PC-3 (cell line): Measurements from ENCODE around the gene GABRA5. TPM values are rescaled to one million over a fixed set of nuclear protein-coding genes. Genes with fewer than 3 reads are reported as not detected.

Experiments
- ATAC-seq: fragments of 200-7000 bp; cut with Tn5 transposase; 2 replicates; pipeline ENCODE4 v1.9.1; 2020; ENCODE audit warnings: mild to moderate bottlenecking, moderate library complexity
- BruUV-seq: library from RNA; stranded (reverse); fragments of 400-500 nt; replicated peaks from 2 replicates; lab custom pipeline; 2021; lab: Mats Ljungman, UMichigan
- CTCF ChIA-PET: fragments of 300-600 bp; sonication (Branson Sonifier 250); formaldehyde crosslinking; loops from one replicate; lab custom pipeline; 2022; ENCODE audit warnings: antibody characterized with exemption; lab: Charles Lee
- POLR2A ChIA-PET: fragments of 300-600 bp; sonication (Branson Sonifier 250); formaldehyde crosslinking; loops from one replicate; lab custom pipeline; 2022; ENCODE audit warnings: antibody characterized with exemption; ENCODE audit not compliant: unreplicated experiment; lab: Charles Lee
- DNase-seq: peaks from one replicate; pipeline ENCODE4 v3.0.0-alpha.2; 2015
- H2AFZ ChIP-seq: fragments of 300-600 bp; sonication (generic); 2 replicates; pipeline ENCODE4 v1.6.0; 2016; ENCODE audit warnings: antibody characterized with exemption, low read length
- H3F3A ChIP-seq: fragments of 300-600 bp; sonication (generic); one replicate; pipeline ENCODE4 v1.6.0; 2017; ENCODE audit warnings: antibody characterized with exemption, low read length, control low read depth, mild to moderate bottlenecking; ENCODE audit not compliant: unreplicated experiment
- H3K27ac ChIP-seq: fragments of 300-600 bp; sonication (generic); 2 replicates; pipeline ENCODE4 v1.5.1; 2016; ENCODE audit warnings: mild to moderate bottlenecking, low read length
- H3K27me3 ChIP-seq: fragments of 300-600 bp; sonication (generic); 2 replicates; pipeline ENCODE4 v1.6.1; 2016; ENCODE audit warnings: low read length, mixed read lengths
- H3K36me3 ChIP-seq: fragments of 300-600 bp; sonication (generic); 2 replicates; pipeline ENCODE4 v1.6.1; 2016; ENCODE audit warnings: low read depth, mixed run types, low read length, mixed read lengths
- H3K4me1 ChIP-seq: fragments of 300-600 bp; sonication (generic); 2 replicates; pipeline ENCODE4 v1.5.1; 2016; ENCODE audit warnings: low read length; ENCODE audit not compliant: insufficient read depth
- H3K4me2 ChIP-seq: fragments of 300-600 bp; sonication (generic); 2 replicates; pipeline ENCODE4 v1.6.0; 2016; ENCODE audit warnings: low read length
- H3K4me3 ChIP-seq: fragments of 300-600 bp; sonication (generic); 2 replicates; pipeline ENCODE4 v1.5.1; 2016; ENCODE audit warnings: mild to moderate bottlenecking, low read length, mixed read lengths
- H3K79me2 ChIP-seq: fragments of 300-600 bp; sonication (generic); 2 replicates; pipeline ENCODE4 v1.6.1; 2017; ENCODE audit warnings: low read length, mixed read lengths
- H3K9ac ChIP-seq: fragments of 300-600 bp; sonication (generic); 2 replicates; pipeline ENCODE4 v1.6.0; 2016; ENCODE audit warnings: mild to moderate bottlenecking, low read length
- H3K9me2 ChIP-seq: fragments of 300-600 bp; sonication (generic); replicated peaks from 2 replicates; pipeline ENCODE4 v1.6.1; 2016; ENCODE audit warnings: mixed run types, low read length, mixed read lengths
- H3K9me3 ChIP-seq: fragments of 300-600 bp; sonication (generic); 2 replicates; pipeline ENCODE4 v1.6.1; 2016; ENCODE audit warnings: low read length, mixed read lengths
- H4K20me1 ChIP-seq: fragments of 300-600 bp; sonication (generic); 2 replicates; pipeline ENCODE4 v1.6.1; 2016; ENCODE audit warnings: low read length, mixed read lengths
- CTCF ChIP-seq: fragments of 300-600 bp; sonication (generic); conservative IDR thresholded peaks from 2 replicates; pipeline ENCODE4 v1.5.1; 2017; ENCODE audit warnings: antibody characterized with exemption, low read depth, mild to moderate bottlenecking, low read length
- EZH2 ChIP-seq: fragments of 300-600 bp; sonication (generic); IDR thresholded peaks from one replicate; pipeline ENCODE4 v1.6.1; 2017; ENCODE audit warnings: antibody characterized with exemption, mild to moderate bottlenecking, low read length; ENCODE audit not compliant: unreplicated experiment
- EZH2phosphoT487 ChIP-seq: fragments of 300-600 bp; sonication (generic); IDR thresholded peaks from 2 replicates; pipeline ENCODE4 v1.6.1; 2018; ENCODE audit warnings: mild to moderate bottlenecking, antibody characterized with exemption, low read length, borderline replicate concordance
- intact Hi-C: fragments of 100-400 bp; cut with micrococcal nuclease; formaldehyde crosslinking; loops from 2 replicates; pipeline ENCODE4 v1.9.0; 2023
- total RNA-seq: library from RNA; depleted of rRNA; stranded (reverse); fragments of >200 nt; gene quantifications from 2 replicates; pipeline ENCODE4 v1.2.3, GENCODE V29; 2014

The GABRA5 gene
- total RNA-seq, 1 experiment from 2014 or later: not detected

DNA sequence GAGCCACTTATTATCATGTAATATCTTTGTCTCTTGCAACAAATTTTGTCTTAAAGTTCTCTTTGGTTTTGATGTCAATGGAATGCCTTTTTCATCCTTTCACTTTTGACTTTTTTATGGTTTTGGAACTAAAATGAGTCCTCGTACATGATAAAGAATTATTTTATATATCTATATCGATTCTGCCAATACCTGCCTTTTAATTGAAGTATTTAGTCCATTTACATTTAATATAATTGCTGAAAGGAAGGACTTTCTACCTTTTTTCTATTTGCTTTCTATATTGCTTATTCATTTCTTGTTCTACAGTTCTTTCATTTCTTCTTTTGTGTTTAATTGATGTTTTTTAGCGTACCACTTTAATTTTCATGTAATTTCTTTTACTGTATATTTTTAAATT lies 32.8 kb downstream of the GABRA5 start:
- H3K9me2 ChIP-seq: no peaks in the 10 kb centered on the region
- no peaks in the 10 kb centered on the region for H3K36me3 ChIP-seq
- peaks cover 7% of the 10 kb centered on the region; the same call in 1 of the 2 replicates for H3K9me3 ChIP-seq
- no peaks in the 10 kb centered on the region for H3F3A ChIP-seq
- TF ChIP-seq EZH2phosphoT487: no peak
- TF ChIP-seq CTCF: no peak
- no peak for TF ChIP-seq EZH2
- no peak overlapping the region for H2AFZ ChIP-seq
- intact Hi-C loops: no loop called here
- no peaks in the 10 kb centered on the region for H4K20me1 ChIP-seq
- no peak overlapping the region for H3K4me2 ChIP-seq
- no peak for ATAC-seq
- no peaks in the 10 kb centered on the region for H3K4me1 ChIP-seq
- ChIA-PET POLR2A (no interaction called here), CTCF (no interaction called here)
- H3K9ac ChIP-seq: no peak overlapping the region
- H3K27ac ChIP-seq: no peak overlapping the region
- no peak for DNase-seq
- H3K4me3 ChIP-seq: no peak overlapping the region
- no peaks in the 10 kb centered on the region for H3K27me3 ChIP-seq
- BruUV-seq: no TSS peak
- no peaks in the 10 kb centered on the region for H3K79me2 ChIP-seq

GRCh38 chr15:26901041-26901440 lies 34.2 kb downstream of the GABRA5 start:
- DNase-seq (no peak), ATAC-seq (no peak)
- no peaks in the 10 kb centered on the region for H3F3A ChIP-seq
- H3K36me3 ChIP-seq: no peaks in the 10 kb centered on the region
- peaks cover 14% of the 10 kb centered on the region; the same call in 1 of the 2 replicates for H3K9me3 ChIP-seq
- H3K27me3 ChIP-seq: no peaks in the 10 kb centered on the region
- no peak overlapping the region for H3K4me3 ChIP-seq
- H3K9me2 ChIP-seq: no peaks in the 10 kb centered on the region
- H3K4me1 ChIP-seq: no peaks in the 10 kb centered on the region
- POLR2A ChIA-PET: no interaction called here
- no peaks in the 10 kb centered on the region for H4K20me1 ChIP-seq
- no peak overlapping the region for H2AFZ ChIP-seq
- intact Hi-C loops: no loop called here
- no peak overlapping the region for H3K4me2 ChIP-seq
- no peaks in the 10 kb centered on the region for H3K79me2 ChIP-seq
- no TSS peak for BruUV-seq
- no peak overlapping the region for H3K27ac ChIP-seq
- H3K9ac ChIP-seq: no peak overlapping the region
- TF ChIP-seq CTCF: no peak
- TF ChIP-seq EZH2: no peak
- CTCF ChIA-PET: no interaction called here

GRCh38 chr15:26910715-26911114 lies 43.9 kb downstream of the GABRA5 start:
- no peaks in the 10 kb centered on the region for H3K27me3 ChIP-seq
- DNase-seq (no peak), ATAC-seq (no peak)
- H3K9ac ChIP-seq: no peak overlapping the region
- H3K36me3 ChIP-seq: no peaks in the 10 kb centered on the region
- H3K9me2 ChIP-seq: no peaks in the 10 kb centered on the region
- BruUV-seq: no TSS peak
- intact Hi-C loops: no loop called here
- no peaks in the 10 kb centered on the region for H3F3A ChIP-seq
- POLR2A ChIA-PET: no interaction called here
- H4K20me1 ChIP-seq: no peaks in the 10 kb centered on the region
- CTCF ChIA-PET: no interaction called here
- peaks cover 6% of the 10 kb centered on the region for H3K9me3 ChIP-seq
- no peak overlapping the region for H2AFZ ChIP-seq
- no peak for TF ChIP-seq EZH2phosphoT487
- TF ChIP-seq CTCF: no peak
- TF ChIP-seq EZH2: no peak
- no peaks in the 10 kb centered on the region for H3K4me1 ChIP-seq
- H3K4me3 ChIP-seq: no peak overlapping the region
- no peaks in the 10 kb centered on the region for H3K79me2 ChIP-seq
- H3K27ac ChIP-seq: no peak overlapping the region
- no peak overlapping the region for H3K4me2 ChIP-seq
